GM08714 (cell line): ENCODE data around the gene IFT22.

Experiments
- H3K4me3 ChIP-seq: fragments of 200-500 bp; sonication (Bioruptor generic); 2 replicates; pipeline ENCODE4 v1.5.1; 2014; ENCODE audit warnings: mild to moderate bottlenecking, low read length, inconsistent platforms
- ZNF274 ChIP-seq: IDR thresholded peaks from 2 replicates; pipeline ENCODE4 v1.6.1; 2012; ENCODE audit warnings: mild to moderate bottlenecking, low read depth, low read length

The IFT22 gene

DNA sequence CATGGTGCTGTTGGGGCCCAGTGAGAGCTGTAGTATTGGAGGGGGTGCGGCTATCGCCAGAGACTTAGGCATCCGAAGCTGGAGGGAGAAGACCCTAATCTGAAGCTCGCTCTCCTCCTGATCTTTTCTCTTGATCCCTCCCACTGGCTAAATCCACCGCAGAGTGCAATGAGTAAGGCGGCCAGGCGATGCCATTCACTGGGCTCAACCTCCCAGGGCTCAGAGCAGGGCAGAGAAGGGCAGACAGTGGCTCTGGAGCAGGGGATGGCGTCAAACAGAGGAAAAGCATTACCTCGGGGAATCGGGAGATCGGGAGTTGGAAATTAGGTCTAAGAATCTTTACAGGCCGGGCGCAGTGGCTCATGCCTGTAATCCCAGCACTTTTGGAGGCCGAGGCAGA, 18.8 kb upstream of the IFT22 start:
- no peak for TF ChIP-seq ZNF274
- no peak overlapping the region for H3K4me3 ChIP-seq

DNA sequence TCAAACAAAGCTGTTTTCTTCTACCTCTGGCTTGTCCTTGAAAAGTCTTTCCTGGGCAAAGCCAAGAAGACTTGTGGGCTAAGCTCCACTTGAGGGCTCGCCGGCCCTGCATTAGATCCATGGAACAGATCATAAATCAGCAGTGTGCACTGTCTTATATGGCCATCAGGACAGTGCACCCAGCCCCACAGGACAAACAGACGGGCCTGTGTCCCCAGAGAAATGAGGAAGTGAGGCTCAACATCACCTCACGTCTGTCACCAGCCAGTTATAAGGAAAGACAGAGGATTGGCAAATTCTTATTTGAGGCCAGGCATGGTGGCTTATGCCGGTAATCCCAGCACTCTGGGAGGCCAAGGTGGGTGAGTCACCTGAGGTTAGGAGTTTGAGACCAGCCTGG, 12.3 kb upstream of the IFT22 start:
- TF ChIP-seq ZNF274, result no peak

DNA sequence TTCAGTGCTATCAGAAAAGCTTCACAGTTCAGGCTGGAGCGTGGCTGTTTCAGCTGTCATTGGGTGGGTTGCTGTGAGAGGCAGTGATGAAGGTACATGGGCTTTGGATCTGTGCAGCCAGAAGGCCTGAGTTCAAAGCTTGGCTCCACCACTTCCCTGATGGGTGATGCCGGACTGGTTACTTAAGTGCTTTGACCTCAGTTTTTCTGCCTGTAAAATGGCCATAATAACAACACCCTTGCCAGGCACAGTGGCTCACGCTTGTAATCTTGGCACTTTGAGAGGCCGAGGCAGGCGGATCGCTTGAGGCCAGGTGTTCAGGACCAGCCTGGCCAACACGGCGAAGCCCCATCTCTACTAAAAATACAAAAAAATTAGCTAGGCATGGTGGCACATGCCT, 10.4 kb upstream of the IFT22 start:
- no peak overlapping the region for H3K4me3 ChIP-seq
- no peak for TF ChIP-seq ZNF274

More for the DNA sequence above, 12.3 kb upstream of the IFT22 start:
- H3K4me3 ChIP-seq, result no peak overlapping the region

DNA sequence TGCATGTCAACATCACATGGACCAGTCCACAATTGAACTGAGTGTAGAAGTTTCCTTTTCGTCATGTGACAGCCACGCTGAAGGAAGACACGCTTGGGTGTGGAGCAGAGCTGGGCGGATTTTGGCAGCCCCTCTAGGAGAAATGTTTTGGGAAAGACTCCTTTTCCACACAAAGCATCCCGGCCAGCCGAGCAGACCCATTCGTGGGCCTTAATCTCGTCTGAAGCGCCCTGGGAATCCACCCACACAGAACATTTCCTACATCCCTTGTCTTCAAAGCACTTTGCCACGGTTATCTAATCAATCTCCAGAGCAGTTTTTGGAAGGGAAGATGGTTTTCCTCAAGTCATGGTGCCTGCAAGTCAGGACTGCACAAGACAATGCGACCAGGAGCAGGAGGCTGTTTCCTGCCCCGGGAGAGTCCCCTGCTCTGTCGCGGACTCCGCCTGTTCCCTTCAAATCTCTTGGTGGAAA, 8.4 kb upstream of the IFT22 start:
- H3K4me3 ChIP-seq, result no peak overlapping the region
- no peak for TF ChIP-seq ZNF274

DNA sequence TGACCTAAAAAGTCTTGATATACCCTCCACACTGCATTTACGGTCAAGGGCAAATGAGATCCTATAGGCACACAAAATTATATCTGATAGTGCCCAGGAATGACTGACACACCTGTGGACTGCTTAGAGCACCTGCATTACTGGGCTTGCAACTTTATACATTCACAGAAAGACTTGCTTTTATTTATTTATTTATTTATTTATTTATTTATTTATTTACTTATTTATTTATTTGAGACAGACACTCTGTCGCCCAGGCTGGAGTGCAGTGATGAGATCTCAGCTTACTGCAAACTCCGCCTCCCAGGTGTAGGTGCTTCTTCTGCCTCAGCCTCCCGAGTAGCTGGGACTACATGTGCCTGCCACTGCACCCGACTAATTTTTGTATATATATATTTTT, 6.5 kb upstream of the IFT22 start:
- H3K4me3 ChIP-seq, result no peak overlapping the region
- TF ChIP-seq ZNF274, result no peak

DNA sequence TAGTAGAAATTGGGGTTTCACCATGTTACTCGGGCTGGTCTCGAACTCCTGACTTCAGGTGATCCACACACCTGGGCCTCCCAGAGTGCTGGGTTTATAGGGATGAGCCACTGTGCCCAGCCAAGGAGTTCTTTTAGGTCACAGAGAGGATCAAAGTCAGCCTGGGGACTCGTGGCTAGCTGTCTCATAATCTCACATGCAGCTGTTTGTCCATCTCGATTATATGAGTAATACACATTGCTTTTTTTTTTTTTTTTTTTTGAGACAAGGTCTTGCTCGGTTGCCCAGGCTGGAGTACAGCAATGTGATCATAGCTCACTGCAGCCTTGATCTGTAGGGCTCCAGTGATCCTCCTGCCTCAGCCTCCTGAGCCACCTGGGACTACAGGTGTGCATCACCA, 2.2 kb downstream of the IFT22 start:
- no peak for TF ChIP-seq ZNF274
- no peak overlapping the region for H3K4me3 ChIP-seq

DNA sequence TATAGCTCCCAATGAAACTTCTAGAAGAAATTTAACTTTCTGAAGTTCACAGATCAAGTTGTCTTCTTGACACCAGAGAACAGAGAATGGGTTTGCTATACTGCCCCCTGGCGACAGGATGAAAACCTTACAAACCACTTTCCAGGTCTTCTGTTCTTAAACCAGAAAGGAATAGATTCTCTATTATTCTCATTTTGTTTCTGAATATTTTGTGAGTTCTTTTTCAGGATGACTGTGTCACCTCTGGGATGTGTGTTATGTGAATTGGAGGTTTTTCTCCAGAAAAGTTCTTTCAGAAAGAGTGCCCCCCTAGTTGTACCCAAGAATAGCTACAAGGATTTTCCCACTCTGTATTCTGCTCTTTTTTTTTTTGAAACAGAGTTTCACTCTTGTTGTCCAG, 6.3 kb downstream of the IFT22 start:
- TF ChIP-seq ZNF274, result no peak
- no peak overlapping the region for H3K4me3 ChIP-seq

DNA sequence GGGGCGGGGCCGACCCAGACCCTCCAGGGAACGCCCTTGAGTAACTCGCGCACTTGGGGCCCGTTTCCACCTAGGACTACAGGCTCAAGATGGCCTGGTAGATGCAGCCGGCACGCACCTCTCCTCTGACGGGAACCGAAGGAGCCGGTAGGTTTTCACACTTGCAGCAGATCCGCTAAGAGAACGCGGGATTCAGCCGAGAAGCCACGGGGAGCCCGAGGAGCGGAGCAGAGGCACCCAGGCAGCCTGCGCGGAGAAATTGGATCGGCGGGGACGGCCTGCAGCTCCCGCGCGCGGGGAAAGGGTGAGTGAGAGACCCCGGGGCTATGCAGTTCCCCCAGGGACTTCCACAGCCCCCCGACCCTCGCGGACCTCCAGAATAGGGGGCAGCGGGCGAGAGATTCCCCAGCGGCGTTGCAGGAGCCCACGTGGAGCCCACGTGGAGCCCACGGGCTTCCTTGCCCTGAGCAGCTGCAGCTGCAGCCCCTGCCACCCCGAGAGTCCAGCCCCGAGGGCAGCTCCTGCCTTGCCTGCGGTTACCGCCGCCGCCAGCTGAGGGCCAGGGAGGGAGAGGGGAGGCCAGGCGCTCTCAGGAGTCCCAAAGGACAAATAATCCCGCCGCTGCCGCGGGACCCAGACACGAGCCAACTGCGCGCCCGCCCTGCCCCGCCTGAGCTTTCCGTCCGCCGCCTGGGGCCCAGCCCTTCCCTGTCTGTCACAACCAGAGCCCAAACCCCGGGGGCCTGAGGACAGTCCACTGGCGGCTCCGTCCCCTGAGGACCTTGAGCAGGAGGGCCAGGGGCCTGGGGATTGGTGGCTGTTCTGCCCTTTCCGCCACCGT, 13.1 kb downstream of the IFT22 start:
- TF ChIP-seq ZNF274, result no peak
- peak overlapping the region; percentile 37; the same call in 1 of the 2 replicates for H3K4me3 ChIP-seq

DNA sequence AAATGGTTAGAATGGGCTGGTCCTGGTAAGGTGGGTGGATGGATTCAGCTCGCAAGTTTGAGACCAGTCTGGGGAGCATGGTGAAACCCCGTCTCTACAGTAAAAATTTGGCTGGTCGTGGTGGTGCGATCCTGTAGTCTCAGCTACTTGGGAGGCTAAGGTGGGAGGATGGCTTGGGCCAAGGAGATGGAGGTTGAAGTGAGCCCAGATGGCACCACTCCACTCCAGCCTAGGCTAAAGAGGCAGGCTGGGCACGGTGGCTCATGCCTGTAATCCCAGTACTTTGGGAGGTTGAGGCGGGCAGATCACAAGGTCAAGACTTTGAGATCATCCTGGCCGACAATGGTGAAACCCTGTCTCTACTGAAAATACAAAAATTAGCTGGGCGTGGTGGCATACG, 15.3 kb downstream of the IFT22 start:
- no peak overlapping the region for H3K4me3 ChIP-seq
- TF ChIP-seq ZNF274, result no peak

DNA sequence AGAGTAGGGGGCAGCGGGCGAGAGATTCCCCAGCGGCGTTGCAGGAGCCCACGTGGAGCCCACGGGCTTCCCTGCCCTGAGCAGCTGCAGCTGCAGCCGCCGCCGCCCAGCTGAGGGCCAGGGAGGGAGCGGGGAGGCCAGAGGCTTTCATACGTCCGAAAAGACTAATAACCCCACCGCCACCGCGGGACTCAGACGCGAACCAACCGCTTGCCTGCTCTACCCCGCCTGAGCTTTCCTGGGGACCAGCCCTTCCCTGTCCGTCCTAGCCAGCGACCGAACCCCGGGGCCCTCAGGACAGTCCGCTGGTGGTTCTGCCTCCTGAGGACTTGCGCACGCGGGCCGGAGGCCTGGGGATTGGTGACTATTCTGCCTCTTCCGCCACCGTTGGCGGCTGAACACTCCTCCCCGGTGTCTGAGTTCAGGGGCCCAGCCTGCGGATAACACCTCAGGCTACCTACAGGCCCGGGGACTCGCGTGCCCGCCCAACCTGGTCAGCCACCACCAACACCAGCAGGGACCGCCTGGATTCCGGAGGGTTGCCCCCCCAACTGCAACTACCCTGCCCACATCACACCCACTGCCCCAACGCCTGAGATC, 18.4 kb downstream of the IFT22 start:
- TF ChIP-seq ZNF274, result no peak
- no peak overlapping the region for H3K4me3 ChIP-seq

DNA sequence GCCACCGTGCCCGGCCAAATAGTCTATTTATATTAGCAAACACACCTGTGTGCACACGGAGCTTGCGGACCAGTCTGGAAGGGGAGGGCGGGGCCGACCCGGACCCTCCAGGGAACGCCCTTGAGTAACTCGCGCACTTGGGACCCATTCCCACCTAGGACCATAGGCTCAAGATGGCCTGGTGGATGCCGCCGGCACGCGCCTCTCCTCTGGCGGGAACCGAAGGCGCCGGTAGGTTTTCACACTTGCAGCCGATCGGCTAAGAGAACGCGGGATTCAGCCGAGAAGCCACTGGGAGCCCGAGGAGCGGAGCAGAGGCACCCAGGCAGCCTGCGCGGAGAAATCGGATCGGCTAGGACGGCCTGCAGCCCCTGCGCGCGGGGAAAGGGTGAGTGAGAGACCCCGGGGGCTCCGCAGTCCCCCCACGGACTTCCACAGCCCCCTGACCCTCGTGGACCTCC, 18.9 kb downstream of the IFT22 start:
- TF ChIP-seq ZNF274, result no peak
- no peak overlapping the region for H3K4me3 ChIP-seq

DNA sequence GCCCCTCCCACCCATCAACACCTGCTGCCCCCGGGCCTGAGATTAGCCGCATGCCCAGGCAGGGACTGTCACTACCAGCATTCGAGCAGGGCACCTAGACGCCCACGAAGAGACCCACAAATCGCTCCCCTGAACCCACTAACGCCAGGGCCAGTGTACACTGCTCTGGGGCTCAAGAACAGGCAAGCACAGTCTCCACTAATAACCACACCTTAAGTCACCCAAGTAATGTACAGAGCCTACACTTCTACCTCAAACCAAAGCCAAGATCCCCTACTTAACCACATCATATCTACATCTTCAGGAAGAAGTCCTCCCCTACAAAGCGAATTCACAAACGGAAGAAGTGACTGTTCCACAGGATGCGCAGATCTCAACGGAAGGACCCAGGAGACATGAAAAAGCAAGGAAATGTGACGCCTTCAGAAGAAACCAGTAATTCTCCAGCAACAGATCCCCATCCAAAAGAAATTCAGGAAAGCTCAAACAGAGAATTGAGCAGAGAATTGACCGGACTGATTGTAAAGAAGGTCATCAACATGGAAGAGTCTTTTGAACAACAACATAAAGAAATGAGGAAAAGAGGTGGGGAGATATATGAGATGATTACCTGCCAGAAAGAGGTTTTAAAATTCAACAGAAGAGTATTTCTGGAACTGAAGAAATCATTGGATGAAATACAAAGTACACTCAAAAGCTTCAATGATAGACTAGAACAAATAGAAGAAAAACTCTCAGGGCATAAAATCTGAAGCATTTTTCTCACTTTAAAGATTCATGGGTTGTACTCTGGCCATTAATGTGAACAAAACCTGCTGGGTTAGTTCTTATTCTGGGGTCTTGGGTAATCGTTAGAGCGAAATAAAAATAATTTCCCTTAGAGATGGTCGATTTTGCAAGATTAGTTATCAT, 20.9 kb downstream of the IFT22 start:
- no peak overlapping the region for H3K4me3 ChIP-seq
- TF ChIP-seq ZNF274, result no peak

DNA sequence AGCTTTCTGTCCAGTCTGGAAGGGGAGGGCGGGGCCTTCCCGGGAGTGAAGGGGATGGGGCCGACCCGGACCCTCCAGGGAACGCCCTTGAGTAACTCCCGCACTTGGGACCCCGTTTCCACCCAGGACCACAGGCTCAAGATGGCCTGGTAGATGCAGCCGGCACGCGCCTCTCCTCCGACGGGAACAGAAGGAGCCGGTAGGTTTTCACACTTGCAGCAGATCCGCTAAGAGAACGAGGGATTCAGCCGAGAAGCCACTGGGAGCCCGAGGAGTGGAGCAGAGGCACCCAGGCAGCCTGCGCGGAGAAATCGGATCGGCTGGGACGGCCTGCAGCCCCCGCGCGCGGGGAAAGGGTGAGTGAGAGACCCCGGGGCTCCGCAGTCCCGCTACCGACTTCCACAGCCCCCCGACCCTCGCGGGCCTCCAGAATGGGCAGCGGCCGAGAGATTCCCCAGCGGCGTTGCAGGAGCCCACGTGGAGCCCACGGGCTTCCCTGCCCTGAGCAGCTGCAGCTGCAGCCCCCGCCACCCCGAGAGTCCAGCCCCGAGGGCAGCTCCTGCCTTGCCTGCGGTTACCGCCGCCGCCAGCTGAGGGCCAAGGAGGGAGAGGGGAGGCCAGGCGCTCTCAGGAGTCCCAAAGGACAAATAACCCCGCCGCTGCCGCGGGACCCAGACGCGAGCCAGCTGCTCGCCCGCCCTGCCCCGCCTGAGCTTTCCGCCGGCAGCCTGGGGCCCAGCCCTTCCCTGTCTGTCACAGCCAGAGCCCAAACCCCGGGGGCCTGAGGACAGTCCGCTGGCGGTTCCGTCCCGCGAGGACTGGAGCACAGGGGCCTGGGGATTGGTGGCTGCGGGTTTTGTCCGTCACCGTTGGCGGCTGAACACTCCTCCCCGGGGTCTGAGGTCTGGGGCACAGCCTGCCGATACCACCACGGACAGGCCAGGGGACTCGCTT, 21.8 kb downstream of the IFT22 start:
- H3K4me3 ChIP-seq, result no peak overlapping the region
- no peak for TF ChIP-seq ZNF274
